ENCODE results near the gene KRTAP10-5.

- TF ChIP-seq CTCF (IDR thresholded peaks at IDR 0.05) (no peak), POLR2A (IDR thresholded peaks at IDR 0.05) (no peak)
Measured at GRCh38 chr21:44612029-44612486, 31.7 kb upstream of the KRTAP10-5 start, which contains the start of gene KRTAP10-8.

All from adrenal gland (tissue), 5 donors.